Measurements from ENCODE around the gene MYL12A.
"Not testable (repeated sequence)": the region's sequence is repeated elsewhere in the genome, so short reads cannot be mapped to it uniquely, and the experiment has no call there.

Gene MYL12A

DNA sequence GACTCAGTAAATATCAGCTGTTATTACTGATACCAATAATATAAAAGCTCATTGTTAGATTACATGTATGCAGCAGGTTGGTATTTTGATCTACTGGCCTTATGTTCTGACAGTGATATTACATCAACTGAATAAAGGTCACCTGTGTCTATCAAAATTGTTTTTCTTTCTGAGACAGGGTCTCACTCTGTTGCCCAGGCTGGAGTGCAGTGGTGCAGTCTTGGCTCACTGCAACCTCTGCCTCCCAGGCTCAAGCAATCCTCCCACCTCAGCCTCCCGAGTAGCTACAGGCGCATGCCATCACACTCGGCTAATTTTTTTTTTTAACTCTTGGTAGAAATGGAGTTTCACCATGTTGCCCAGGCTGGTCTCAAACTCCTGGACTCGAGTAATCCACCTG lies 26.7 kb upstream of the MYL12A start:
- ATAC-seq: not testable (repeated sequence)

GRCh38 chr18:3221496-3221895 lies 26.1 kb upstream of the MYL12A start:
- no peak for ATAC-seq

GRCh38 chr18:3223356-3223755 lies 24.2 kb upstream of the MYL12A start:
- ATAC-seq: no peak
- no peak for TF ChIP-seq BACH2 (CRISPR knock-in tag; IDR thresholded peaks at IDR 0.05; ENCODE audit: borderline replicate concordance)
- no peak for TF ChIP-seq CSRNP3 (CRISPR knock-in tag; IDR thresholded peaks at IDR 0.05)

More at GRCh38 chr18:3221496-3221895, 26.1 kb upstream of the MYL12A start:
- TF ChIP-seq ZC3H10 (CRISPR knock-in tag; IDR thresholded peaks at IDR 0.05): no peak
- TF ChIP-seq, protein P1, sequence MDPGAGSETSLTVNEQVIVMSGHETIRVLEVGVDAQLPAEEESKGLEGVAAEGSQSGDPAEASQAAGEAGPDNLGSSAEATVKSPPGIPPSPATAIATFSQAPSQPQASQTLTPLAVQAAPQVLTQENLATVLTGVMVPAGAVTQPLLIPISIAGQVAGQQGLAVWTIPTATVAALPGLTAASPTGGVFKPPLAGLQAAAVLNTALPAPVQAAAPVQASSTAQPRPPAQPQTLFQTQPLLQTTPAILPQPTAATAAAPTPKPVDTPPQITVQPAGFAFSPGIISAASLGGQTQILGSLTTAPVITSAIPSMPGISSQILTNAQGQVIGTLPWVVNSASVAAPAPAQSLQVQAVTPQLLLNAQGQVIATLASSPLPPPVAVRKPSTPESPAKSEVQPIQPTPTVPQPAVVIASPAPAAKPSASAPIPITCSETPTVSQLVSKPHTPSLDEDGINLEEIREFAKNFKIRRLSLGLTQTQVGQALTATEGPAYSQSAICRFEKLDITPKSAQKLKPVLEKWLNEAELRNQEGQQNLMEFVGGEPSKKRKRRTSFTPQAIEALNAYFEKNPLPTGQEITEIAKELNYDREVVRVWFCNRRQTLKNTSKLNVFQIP (CRISPR knock-in tag; IDR thresholded peaks at IDR 0.05; ENCODE audit: borderline replicate concordance, low read depth): no peak
- no peak for TF ChIP-seq ISL1 (CRISPR knock-in tag; IDR thresholded peaks at IDR 0.05)
- no peak for TF ChIP-seq ZNF70 (CRISPR knock-in tag; IDR thresholded peaks at IDR 0.05)

DNA sequence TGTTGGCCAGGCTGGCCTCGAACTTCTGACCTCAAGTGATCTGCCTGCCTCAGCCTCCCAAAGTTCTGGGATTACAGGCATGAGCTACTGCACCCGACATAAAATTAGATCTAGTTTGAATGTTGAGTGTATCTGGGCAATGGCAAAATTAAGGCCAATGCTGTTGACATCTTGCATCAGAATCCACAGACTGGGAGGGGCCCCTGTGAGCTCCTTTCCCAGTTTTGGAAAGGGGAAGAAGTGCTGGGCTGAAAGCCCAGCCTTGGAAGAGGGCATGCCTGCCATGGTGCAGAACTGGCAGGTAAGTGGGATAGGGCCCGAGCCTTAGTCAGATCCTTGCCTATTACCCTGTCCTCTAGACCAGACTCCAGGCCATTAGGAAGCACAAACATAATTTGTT lies 23.4 kb upstream of the MYL12A start:
- TF ChIP-seq PATZ1 (CRISPR knock-in tag; IDR thresholded peaks at IDR 0.05; ENCODE audit: borderline replicate concordance): no peak
- no peak for ATAC-seq

- ATAC-seq: no peak
- TF ChIP-seq, protein P2, sequence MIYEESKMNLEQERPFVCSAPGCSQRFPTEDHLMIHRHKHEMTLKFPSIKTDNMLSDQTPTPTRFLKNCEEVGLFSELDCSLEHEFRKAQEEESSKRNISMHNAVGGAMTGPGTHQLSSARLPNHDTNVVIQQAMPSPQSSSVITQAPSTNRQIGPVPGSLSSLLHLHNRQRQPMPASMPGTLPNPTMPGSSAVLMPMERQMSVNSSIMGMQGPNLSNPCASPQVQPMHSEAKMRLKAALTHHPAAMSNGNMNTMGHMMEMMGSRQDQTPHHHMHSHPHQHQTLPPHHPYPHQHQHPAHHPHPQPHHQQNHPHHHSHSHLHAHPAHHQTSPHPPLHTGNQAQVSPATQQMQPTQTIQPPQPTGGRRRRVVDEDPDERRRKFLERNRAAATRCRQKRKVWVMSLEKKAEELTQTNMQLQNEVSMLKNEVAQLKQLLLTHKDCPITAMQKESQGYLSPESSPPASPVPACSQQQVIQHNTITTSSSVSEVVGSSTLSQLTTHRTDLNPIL (CRISPR knock-in tag; IDR thresholded peaks at IDR 0.05; ENCODE audit: low read depth): no peak
- TF ChIP-seq CSDC2 (CRISPR knock-in tag; IDR thresholded peaks at IDR 0.05): no peak
Observed at GRCh38 chr18:3225588-3225987, 22.0 kb upstream of the MYL12A start.

DNA sequence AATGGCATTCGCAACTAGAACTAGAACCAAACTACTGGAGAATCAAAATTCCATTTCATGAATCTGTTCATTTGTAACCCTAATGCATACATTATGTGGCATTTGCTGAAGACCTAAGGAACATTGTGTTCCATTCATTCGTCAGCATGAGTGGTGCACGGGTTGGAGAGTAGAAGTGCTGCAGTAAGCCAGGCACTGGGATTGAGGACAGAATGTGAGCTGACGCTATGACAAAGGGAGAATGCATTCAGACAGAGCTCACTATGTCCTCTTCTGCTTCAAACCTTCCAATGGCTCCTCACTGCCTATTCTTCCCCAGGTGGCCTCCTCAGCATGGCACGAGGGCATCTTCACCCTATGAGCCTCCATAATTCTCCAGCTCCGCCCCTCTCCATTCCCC lies 21.6 kb upstream of the MYL12A start:
- ATAC-seq: no peak
- no peak for TF ChIP-seq TOX (CRISPR knock-in tag; IDR thresholded peaks at IDR 0.05; ENCODE audit: borderline replicate concordance)
- TF ChIP-seq BACH2 (CRISPR knock-in tag; IDR thresholded peaks at IDR 0.05; ENCODE audit: borderline replicate concordance): no peak
- no peak for TF ChIP-seq ZFP30 (CRISPR knock-in tag; IDR thresholded peaks at IDR 0.05)
- no peak for TF ChIP-seq PATZ1 (CRISPR knock-in tag; IDR thresholded peaks at IDR 0.05; ENCODE audit: borderline replicate concordance)
- TF ChIP-seq ZC3H10 (CRISPR knock-in tag; IDR thresholded peaks at IDR 0.05): no peak
- no peak for TF ChIP-seq OSR1 (CRISPR knock-in tag; IDR thresholded peaks at IDR 0.05)
- TF ChIP-seq, protein P2 (CRISPR knock-in tag; IDR thresholded peaks at IDR 0.05; ENCODE audit: low read depth): no peak
- TF ChIP-seq TCF4 (CRISPR knock-in tag; IDR thresholded peaks at IDR 0.05; ENCODE audit: borderline replicate concordance): no peak
- no peak for TF ChIP-seq GLIS3 (CRISPR knock-in tag; IDR thresholded peaks at IDR 0.05)
- no peak for TF ChIP-seq ESRRG (CRISPR knock-in tag; IDR thresholded peaks at IDR 0.05)
- TF ChIP-seq, protein P3, sequence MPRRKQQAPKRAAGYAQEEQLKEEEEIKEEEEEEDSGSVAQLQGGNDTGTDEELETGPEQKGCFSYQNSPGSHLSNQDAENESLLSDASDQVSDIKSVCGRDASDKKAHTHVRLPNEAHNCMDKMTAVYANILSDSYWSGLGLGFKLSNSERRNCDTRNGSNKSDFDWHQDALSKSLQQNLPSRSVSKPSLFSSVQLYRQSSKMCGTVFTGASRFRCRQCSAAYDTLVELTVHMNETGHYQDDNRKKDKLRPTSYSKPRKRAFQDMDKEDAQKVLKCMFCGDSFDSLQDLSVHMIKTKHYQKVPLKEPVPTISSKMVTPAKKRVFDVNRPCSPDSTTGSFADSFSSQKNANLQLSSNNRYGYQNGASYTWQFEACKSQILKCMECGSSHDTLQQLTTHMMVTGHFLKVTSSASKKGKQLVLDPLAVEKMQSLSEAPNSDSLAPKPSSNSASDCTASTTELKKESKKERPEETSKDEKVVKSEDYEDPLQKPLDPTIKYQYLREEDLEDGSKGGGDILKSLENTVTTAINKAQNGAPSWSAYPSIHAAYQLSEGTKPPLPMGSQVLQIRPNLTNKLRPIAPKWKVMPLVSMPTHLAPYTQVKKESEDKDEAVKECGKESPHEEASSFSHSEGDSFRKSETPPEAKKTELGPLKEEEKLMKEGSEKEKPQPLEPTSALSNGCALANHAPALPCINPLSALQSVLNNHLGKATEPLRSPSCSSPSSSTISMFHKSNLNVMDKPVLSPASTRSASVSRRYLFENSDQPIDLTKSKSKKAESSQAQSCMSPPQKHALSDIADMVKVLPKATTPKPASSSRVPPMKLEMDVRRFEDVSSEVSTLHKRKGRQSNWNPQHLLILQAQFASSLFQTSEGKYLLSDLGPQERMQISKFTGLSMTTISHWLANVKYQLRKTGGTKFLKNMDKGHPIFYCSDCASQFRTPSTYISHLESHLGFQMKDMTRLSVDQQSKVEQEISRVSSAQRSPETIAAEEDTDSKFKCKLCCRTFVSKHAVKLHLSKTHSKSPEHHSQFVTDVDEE (CRISPR knock-in tag; IDR thresholded peaks at IDR 0.05): no peak
- no peak for TF ChIP-seq RARB (CRISPR knock-in tag; IDR thresholded peaks at IDR 0.05)
- TF ChIP-seq ZFP3 (CRISPR knock-in tag; IDR thresholded peaks at IDR 0.05): no peak
- TF ChIP-seq, protein P1 (CRISPR knock-in tag; IDR thresholded peaks at IDR 0.05; ENCODE audit: borderline replicate concordance, low read depth): no peak
- TF ChIP-seq ARNTL (CRISPR knock-in tag; IDR thresholded peaks at IDR 0.05; ENCODE audit: borderline replicate concordance, low read depth): no peak
